ENCODE data around the gene RPL10.

The RPL10 gene

GRCh38 chrX:154374313-154375155 lies 23.6 kb upstream of the RPL10 start, which contains the start of gene FLNA:
Gene FLNA (minus strand): TSS chrX:154374634. CDS start chrX:154371245, 3,389 bp downstream.
- peak; percentile 45 for TF ChIP-seq CTCF (IDR thresholded peaks at IDR 0.05; ENCODE audit: extremely low read depth, insufficient read depth, missing control alignments)
- peak; percentile 64 for DNase-seq (ENCODE audit: low spot score)
- in situ Hi-C loops (cut with MboI; ENCODE audit: low pct_unique_long_range_greater_than_20kb, low sequenced_read_pairs, unreplicated experiment), result no loop called here

- in situ Hi-C loops (cut with MboI; ENCODE audit: low pct_unique_long_range_greater_than_20kb, low sequenced_read_pairs, unreplicated experiment), result no loop called here
- no peak for TF ChIP-seq CTCF (IDR thresholded peaks at IDR 0.05; ENCODE audit: extremely low read depth, insufficient read depth, missing control alignments)
- no peak for DNase-seq (ENCODE audit: low spot score)
These were observed 23.0 kb upstream of the RPL10 start for GRCh38 chrX:154375156-154375504.

GRCh38 chrX:154376774-154377173 lies 21.4 kb upstream of the RPL10 start:
- TF ChIP-seq CTCF (IDR thresholded peaks at IDR 0.05; ENCODE audit: extremely low read depth, insufficient read depth, missing control alignments), result no peak

GRCh38 chrX:154378059-154378798 lies 19.9 kb upstream of the RPL10 start:
- TF ChIP-seq CTCF (IDR thresholded peaks at IDR 0.05; ENCODE audit: extremely low read depth, insufficient read depth, missing control alignments), result no peak

More at GRCh38 chrX:154376774-154377173, 21.4 kb upstream of the RPL10 start:
- no peak for DNase-seq (ENCODE audit: low spot score)
- in situ Hi-C loops (cut with MboI; ENCODE audit: low pct_unique_long_range_greater_than_20kb, low sequenced_read_pairs, unreplicated experiment), result no loop called here

GRCh38 chrX:154378799-154379568 lies 19.2 kb upstream of the RPL10 start, which contains the start of gene EMD:
Gene EMD (plus strand): TSS chrX:154379295. CDS start chrX:154379485, 190 bp downstream.
- DNase-seq (ENCODE audit: low spot score), result peak; percentile 94
- TF ChIP-seq CTCF (IDR thresholded peaks at IDR 0.05; ENCODE audit: extremely low read depth, insufficient read depth, missing control alignments), result no peak
- in situ Hi-C loops (cut with MboI; ENCODE audit: low pct_unique_long_range_greater_than_20kb, low sequenced_read_pairs, unreplicated experiment), result no loop called here

More at GRCh38 chrX:154378059-154378798, 19.9 kb upstream of the RPL10 start:
- no peak for DNase-seq (ENCODE audit: low spot score)
- in situ Hi-C loops (cut with MboI; ENCODE audit: low pct_unique_long_range_greater_than_20kb, low sequenced_read_pairs, unreplicated experiment), result no loop called here

- no peak for TF ChIP-seq CTCF (IDR thresholded peaks at IDR 0.05; ENCODE audit: extremely low read depth, insufficient read depth, missing control alignments)
- no peak for DNase-seq (ENCODE audit: low spot score)
- in situ Hi-C loops (cut with MboI; ENCODE audit: low pct_unique_long_range_greater_than_20kb, low sequenced_read_pairs, unreplicated experiment), result no loop called here
These were observed 18.6 kb upstream of the RPL10 start for GRCh38 chrX:154379569-154379951.

Measured in GM13977 (cell line).